Spleen (tissue), 11 donors: ENCODE results near the gene TMEM33. TPM values are rescaled to one million over a fixed set of nuclear protein-coding genes. Genes with fewer than 3 reads are reported as not detected.
"Not testable (repeated sequence)": the region's sequence is repeated elsewhere in the genome, so short reads cannot be mapped to it uniquely, and the experiment has no call there.

ENCODE experiments used
- DNase-seq: peaks from one replicate; pipeline ENCODE4 v3.0.0-alpha.2; 2020
- H3K27ac ChIP-seq, 8 donors: fragments of 200-600 bp; sonication (generic) in 7 of 8; 1 replicate in 4 of 8; 2 replicates in 4 of 8; pipeline versions ENCODE4 v1.5.0 to v1.8.0; 2016 to 2021; ENCODE audit warnings: inconsistent platforms in 4 of 8, mild to moderate bottlenecking in 4 of 8, moderate library complexity in 1 of 8
- H3K27me3 ChIP-seq, 7 donors: fragments of 200-600 bp; sonication (generic) in 6 of 7; replicated peaks in 1 of 7; 1 replicate in 4 of 7; 2 replicates in 3 of 7; pipeline versions ENCODE4 v1.5.0 to v1.8.0; 2016 to 2021; ENCODE audit warnings: inconsistent platforms in 3 of 7, mild to moderate bottlenecking in 1 of 7
- H3K36me3 ChIP-seq, 6 donors: fragments of 200-600 bp; sonication (generic) in 5 of 6; 1 replicate in 4 of 6; 2 replicates in 2 of 6; pipeline versions ENCODE4 v1.5.0 to v1.8.0; 2016 to 2021; ENCODE audit warnings: inconsistent platforms in 2 of 6
- H3K4me1 ChIP-seq, 6 donors: fragments of 200-600 bp; sonication (generic) in 5 of 6; 1 replicate in 3 of 6; 2 replicates in 3 of 6; pipeline versions ENCODE4 v1.5.0 to v1.8.0; 2016 to 2021; ENCODE audit warnings: inconsistent platforms in 3 of 6
- H3K4me3 ChIP-seq, 8 donors: fragments of 200-600 bp; sonication (generic) in 7 of 8; 1 replicate in 4 of 8; 2 replicates in 4 of 8; pipeline versions ENCODE4 v1.5.0 to v1.8.0; 2016 to 2021; ENCODE audit warnings: inconsistent platforms in 4 of 8, mild to moderate bottlenecking in 4 of 8, moderate library complexity in 2 of 8
- H3K9me3 ChIP-seq, 8 donors: fragments of 200-600 bp; sonication (generic) in 7 of 8; 1 replicate in 4 of 8; 2 replicates in 4 of 8; pipeline versions ENCODE4 v1.5.0 to v1.8.0; 2016 to 2021; ENCODE audit warnings: inconsistent platforms in 4 of 8
- POLR2A ChIP-seq, 3 donors: fragments of 450-650 bp; IDR thresholded peaks; one replicate each; pipeline ENCODE4 v1.5.1; 2017; ENCODE audit warnings: antibody characterized with exemption in 3 of 3, mild to moderate bottlenecking in 1 of 3
- POLR2AphosphoS5 ChIP-seq, 3 donors: sonication (generic); formaldehyde crosslinking; IDR thresholded peaks; one replicate each; pipeline ENCODE4 v1.5.1; 2017; ENCODE audit warnings: antibody characterized with exemption in 3 of 3
- WGBS, 5 donors: extraction: QIAGEN DNeasy Blood & Tissue Kit in 3 of 5; methylation state at CpG; one replicate each; pipeline versions ENCODE4 v1.1.5 to v1.1.7; 2013 to 2018; 5-methylcytosine and 5-hydroxymethylcytosine counted together
- intact Hi-C: fragments of 100-400 bp; cut with DNase I; formaldehyde crosslinking; loops from one replicate; pipeline ENCODE4 v1.15.0; 2023; ENCODE audit warnings: low total_unique reads
- polyA plus RNA-seq, 3 donors: library from polyadenylated mRNA; stranded (reverse); fragments of 200-250 nt; gene quantifications; one replicate each; pipeline ENCODE4 v1.2.1, GENCODE V29; 2013
- total RNA-seq, 7 donors: library from RNA; depleted of rRNA in 3 of 7; stranded (reverse); fragments of >200 nt in 3 of 7; fragmentation: NEBNext Ultra II Directional in 4 of 7; extraction: Animal tissue kit (Norgen Biotek cat#: 25700) in 4 of 7; gene quantifications; one replicate each; pipeline versions ENCODE4 v1.1.0 to v1.2.1, GENCODE V29; 2016 to 2021
- TF ChIP-seq, protein P1 (sequence below), 11 experiments: fragments of 200-600 bp in 7 of 11; fragments of 450-650 bp in 4 of 11; sonication (generic) in 4 of 11; IDR thresholded peaks in 8 of 11; conservative IDR thresholded peaks in 3 of 11; 1 replicate in 7 of 11; 2 replicates in 4 of 11; pipeline versions ENCODE4 v1.4.0 to v1.8.0; 2016 to 2021; ENCODE audit warnings: antibody characterized with exemption in 11 of 11, inconsistent platforms in 4 of 11, mild to moderate bottlenecking in 1 of 11
- donor health status: healthy with polysubstance abuse.
- donor health status: DM: no; HTN: no; CAD: no; lungs with moderate emphysema.
- donor health status: DM: no; HTN: no; CAD: no.
- donor health status: Bipolar disorder and iron deficiency.
- donor health status: healthy.
- donor health status: DM: no; HTN: no; CAD: no.
- donor health status: DM: yes; HTN: yes; CAD: no.

The TMEM33 gene
- total and polyA plus RNA-seq, 10 donors = 4.3 to 69.2 (median 53.4) TPM

DNA sequence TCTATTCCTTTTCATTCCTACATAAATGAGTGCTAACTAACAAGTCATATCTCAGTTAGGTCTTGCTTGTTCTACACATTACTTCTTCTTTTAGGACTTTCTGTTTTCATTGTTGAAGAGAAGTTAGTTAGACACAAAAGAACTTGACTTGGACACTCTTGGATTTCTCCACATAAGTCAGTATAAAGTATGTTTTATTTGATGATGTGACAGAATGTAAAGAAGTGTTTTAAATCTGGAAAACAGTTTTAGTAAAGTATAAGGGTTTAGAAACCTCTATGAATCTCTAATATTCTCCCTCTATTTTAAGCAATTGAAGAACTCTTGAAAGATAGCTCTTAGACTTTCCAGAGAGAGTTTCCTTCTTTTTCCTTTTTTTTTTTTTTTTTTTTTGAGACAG lies 38.6 kb upstream of the TMEM33 start:
- no peaks in the 10 kb centered on the region for H3K36me3 ChIP-seq
- DNase-seq = no peak
- no peaks in the 10 kb centered on the region for H3K4me1 ChIP-seq
- peaks cover 0 to 11% (median 7%) of the 10 kb centered on the region in 8 donors for H3K9me3 ChIP-seq
- intact Hi-C loops = no loop called here
- peaks cover 0 to 5% (median 0%) of the 10 kb centered on the region in 7 donors for H3K27me3 ChIP-seq
- no peak overlapping the region for H3K27ac ChIP-seq
- H3K4me3 ChIP-seq = no peak overlapping the region
- TF ChIP-seq POLR2A (IDR thresholded peaks at IDR 0.05) (no peak), POLR2AphosphoS5 (IDR thresholded peaks at IDR 0.05) (no peak)
- TF ChIP-seq, protein P1, sequence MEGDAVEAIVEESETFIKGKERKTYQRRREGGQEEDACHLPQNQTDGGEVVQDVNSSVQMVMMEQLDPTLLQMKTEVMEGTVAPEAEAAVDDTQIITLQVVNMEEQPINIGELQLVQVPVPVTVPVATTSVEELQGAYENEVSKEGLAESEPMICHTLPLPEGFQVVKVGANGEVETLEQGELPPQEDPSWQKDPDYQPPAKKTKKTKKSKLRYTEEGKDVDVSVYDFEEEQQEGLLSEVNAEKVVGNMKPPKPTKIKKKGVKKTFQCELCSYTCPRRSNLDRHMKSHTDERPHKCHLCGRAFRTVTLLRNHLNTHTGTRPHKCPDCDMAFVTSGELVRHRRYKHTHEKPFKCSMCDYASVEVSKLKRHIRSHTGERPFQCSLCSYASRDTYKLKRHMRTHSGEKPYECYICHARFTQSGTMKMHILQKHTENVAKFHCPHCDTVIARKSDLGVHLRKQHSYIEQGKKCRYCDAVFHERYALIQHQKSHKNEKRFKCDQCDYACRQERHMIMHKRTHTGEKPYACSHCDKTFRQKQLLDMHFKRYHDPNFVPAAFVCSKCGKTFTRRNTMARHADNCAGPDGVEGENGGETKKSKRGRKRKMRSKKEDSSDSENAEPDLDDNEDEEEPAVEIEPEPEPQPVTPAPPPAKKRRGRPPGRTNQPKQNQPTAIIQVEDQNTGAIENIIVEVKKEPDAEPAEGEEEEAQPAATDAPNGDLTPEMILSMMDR (IDR thresholded peaks at IDR 0.05 in 8 of 11, conservative IDR thresholded peaks at IDR 0.05 in 3 of 11) = no peak

DNA sequence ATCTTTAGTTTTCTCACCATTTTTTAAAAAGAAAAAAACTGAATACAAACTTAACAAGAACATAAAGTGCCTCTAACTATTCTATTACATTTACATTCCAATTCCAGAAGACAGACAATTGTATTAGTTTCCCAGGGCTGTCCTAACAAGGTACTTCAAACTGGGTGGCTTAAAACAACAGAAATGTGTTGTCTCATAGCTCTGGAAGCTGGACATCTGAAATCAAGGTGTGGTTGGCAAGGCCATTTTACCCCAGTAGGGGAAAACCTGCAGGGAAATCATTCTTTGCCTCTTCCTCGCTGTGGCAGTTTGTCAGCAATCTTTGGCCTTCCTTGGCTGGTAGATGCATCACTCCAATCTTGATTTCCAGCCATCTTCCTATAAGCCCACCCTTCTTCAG lies 37.5 kb upstream of the TMEM33 start:
- TF ChIP-seq POLR2AphosphoS5 (IDR thresholded peaks at IDR 0.05) (no peak), POLR2A (IDR thresholded peaks at IDR 0.05) (no peak)
- TF ChIP-seq, protein P1 (IDR thresholded peaks at IDR 0.05 in 8 of 11, conservative IDR thresholded peaks at IDR 0.05 in 3 of 11) = no peak
- Histone ChIP-seq H3K4me1 (no peaks in the 10 kb centered on the region), H3K27ac (no peak overlapping the region), H3K9me3 (peaks cover 0 to 19% (median 10%) of the 10 kb centered on the region in 8 donors), H3K27me3 (no peaks in the 10 kb centered on the region), H3K36me3 (no peaks in the 10 kb centered on the region), H3K4me3 (no peak overlapping the region)
- WGBS, 5 donors = 90 to 95% (median 93%) methylated on average over 1 of the region's 1 CpG
- DNase-seq = no peak
- intact Hi-C loops = no loop called here

DNA sequence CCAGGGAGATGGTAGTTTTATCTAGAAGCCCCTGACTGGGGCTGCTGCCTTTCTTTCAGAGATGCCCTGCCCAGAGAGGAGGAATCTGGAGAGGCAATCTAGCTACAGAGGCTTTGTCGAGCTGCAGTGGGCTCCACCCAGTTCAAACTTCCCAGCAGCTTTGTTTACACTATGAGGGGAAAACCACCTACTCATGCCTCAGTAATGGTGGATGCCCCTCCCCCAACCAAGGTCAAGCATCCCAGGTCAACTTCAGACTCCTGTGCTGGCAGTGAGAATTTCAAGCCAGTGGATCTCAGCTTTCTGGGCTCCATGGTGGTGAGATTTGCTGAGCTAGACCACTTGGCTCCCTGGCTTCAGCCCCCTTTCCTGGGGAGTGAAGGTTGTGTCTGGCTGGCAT lies 26.1 kb upstream of the TMEM33 start:
- H3K36me3 ChIP-seq, intact Hi-C loops, H3K4me1 ChIP-seq, DNase-seq, H3K4me3 ChIP-seq, H3K9me3 ChIP-seq, H3K27ac ChIP-seq, H3K27me3 ChIP-seq: not testable (repeated sequence)
- 10 to 29% (median 25%) methylated on average over 1 of the region's 1 CpG for WGBS, 5 donors

DNA sequence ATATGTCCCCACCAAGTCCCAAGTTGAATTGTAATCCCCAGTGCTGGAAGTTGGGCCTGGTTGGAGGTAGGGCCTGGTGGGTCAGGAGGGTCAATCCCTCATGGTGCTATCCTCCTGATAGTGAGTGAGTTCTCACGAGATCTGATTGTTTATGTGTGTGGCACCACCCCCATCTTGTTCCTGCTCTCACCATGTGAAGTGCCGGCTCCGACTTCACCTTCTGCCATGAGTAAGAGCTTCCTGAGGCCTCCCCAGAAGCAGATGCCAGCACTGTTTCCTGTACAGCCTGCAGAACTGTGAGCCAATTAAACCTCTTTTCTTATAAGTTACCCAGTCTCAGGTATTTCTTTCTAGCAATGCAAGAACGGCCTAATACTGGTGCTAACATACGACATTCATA lies 22.7 kb upstream of the TMEM33 start:
- no peak for DNase-seq
- no peaks in the 10 kb centered on the region for H3K27me3 ChIP-seq
- 66 to 88% (median 72%) methylated on average over 5 of the region's 5 CpGs for WGBS, 5 donors
- no peak overlapping the region for H3K27ac ChIP-seq
- no peak for TF ChIP-seq POLR2A (IDR thresholded peaks at IDR 0.05)
- TF ChIP-seq, protein P1 (IDR thresholded peaks at IDR 0.05 in 8 of 11, conservative IDR thresholded peaks at IDR 0.05 in 3 of 11) = no peak
- no peak for TF ChIP-seq POLR2AphosphoS5 (IDR thresholded peaks at IDR 0.05)
- H3K36me3 ChIP-seq = no peaks in the 10 kb centered on the region
- H3K4me3 ChIP-seq = no peak overlapping the region
- intact Hi-C loops = no loop called here
- no peaks in the 10 kb centered on the region for H3K9me3 ChIP-seq
- no peaks in the 10 kb centered on the region for H3K4me1 ChIP-seq

DNA sequence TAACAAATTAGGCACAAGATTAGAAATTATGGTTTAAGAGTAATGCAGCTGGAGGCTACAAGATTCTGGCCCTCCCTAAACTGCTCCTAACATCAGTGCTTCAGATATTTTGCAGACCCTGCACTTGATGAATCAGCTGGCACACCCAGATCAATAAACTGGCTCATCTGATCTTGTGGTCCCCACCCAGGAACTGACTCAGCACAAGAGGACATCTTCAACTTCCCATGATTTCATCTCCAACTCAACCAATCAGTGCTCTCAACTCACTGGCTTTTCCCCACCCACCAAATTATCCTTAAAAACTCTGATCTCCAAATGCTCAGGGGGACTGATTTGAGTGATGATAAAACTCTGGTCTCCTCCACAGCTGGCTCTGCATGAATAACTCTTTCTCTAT lies 21.7 kb upstream of the TMEM33 start:
- TF ChIP-seq POLR2AphosphoS5 (IDR thresholded peaks at IDR 0.05) (no peak), POLR2A (IDR thresholded peaks at IDR 0.05) (no peak)
- TF ChIP-seq, protein P1 (IDR thresholded peaks at IDR 0.05 in 8 of 11, conservative IDR thresholded peaks at IDR 0.05 in 3 of 11) = no peak
- Histone ChIP-seq H3K4me1 (no peaks in the 10 kb centered on the region), H3K36me3 (no peaks in the 10 kb centered on the region), H3K27ac (no peak overlapping the region), H3K27me3 (no peaks in the 10 kb centered on the region), H3K4me3 (no peak overlapping the region), H3K9me3 (no peaks in the 10 kb centered on the region)
- intact Hi-C loops = no loop called here
- DNase-seq = no peak
